ENCODE data around the gene IL17F.

The IL17F gene

GRCh38 chr6:52284131-52284459, 39.8 kb upstream of the IL17F start:
- TF ChIP-seq CTCF (conservative IDR thresholded peaks at IDR 0.05) = no peak
- peak overlapping the region; percentile 72 for H3K27ac ChIP-seq

GRCh38 chr6:52283111-52283510, 38.8 kb upstream of the IL17F start:
- no peak for TF ChIP-seq CTCF (conservative IDR thresholded peaks at IDR 0.05)
- peak overlapping the region; percentile 72 for H3K27ac ChIP-seq

- TF ChIP-seq CTCF (conservative IDR thresholded peaks at IDR 0.05) = no peak
- no peak overlapping the region for H3K27ac ChIP-seq
Observed at GRCh38 chr6:52276130-52276529, 31.8 kb upstream of the IL17F start.

GRCh38 chr6:52271852-52272460, 27.7 kb upstream of the IL17F start:
- no peak for TF ChIP-seq CTCF (conservative IDR thresholded peaks at IDR 0.05)
- no peak overlapping the region for H3K27ac ChIP-seq

DNA sequence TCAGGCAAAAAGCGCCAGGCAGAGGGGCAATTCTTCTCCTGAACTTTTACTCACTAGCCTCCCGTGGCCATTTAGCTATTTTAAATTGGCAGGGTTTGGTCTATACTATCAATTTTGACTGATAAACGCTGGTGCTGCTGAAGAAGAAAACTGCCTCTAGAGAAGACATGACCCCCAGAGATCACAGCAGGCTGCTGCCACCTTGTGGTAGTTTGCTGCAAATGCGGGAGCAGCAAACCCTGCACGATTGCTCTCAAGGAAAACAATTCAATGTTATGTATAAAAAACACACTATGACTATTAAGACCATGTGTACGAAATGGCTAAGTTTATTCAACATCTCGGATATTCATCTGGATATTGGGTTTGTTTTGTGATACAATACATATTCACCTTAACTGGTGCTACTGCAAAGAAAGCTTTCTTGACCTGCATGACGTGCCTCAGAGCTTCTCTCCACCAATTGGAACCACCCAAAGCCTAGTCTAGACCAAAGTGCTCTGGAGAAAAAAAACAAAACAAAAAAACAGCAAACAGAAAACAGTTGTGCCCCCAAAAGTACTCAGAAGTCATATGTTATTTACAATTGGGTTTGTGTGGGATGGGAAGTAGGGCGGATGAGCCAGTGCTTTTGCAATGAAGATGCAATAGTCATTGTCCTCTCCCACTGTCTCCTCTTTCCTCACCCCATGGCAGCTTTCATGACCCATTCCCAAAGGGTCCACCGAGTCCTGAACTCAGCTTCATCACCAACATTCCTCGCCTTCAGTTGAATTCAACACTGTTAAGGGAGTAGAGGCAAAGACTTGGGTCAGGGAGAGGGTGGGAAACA, 19.6 kb upstream of the IL17F start:
- no peak overlapping the region for H3K27ac ChIP-seq
- peak; percentile 87 for TF ChIP-seq CTCF (conservative IDR thresholded peaks at IDR 0.05)

DNA sequence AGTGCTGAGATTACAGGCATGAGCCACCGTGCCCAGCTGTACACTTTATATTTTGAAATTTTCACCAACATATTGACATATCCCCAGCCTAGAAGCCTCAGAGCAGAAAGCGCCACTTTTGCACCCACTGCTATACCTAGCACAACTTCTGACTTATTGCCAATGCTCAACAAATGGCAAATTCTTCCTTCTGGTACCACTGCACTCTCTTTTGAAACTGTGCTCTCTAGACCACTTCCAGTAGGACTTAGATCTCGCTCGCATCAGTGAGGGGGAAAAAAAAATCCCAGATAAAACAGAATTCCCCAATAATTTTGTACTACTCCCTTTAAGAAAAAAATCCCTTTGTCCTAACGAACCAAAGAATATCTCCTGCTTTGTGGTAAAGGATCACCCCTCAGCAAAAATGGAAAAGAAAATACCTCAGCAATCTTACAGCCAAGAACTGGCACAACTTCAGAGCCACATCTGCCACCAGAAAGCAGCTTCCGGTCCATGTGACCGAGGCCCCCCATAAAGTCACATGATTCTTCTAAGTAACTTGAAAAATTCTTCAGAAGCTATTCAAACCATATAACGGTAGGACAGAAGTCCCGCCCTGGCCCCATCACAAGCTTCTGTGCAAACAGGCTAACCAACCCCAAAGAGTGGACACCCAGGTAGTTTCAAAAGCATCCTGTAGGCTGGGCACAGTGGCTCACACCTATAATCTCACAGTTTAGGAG, 18.5 kb upstream of the IL17F start:
- TF ChIP-seq CTCF (conservative IDR thresholded peaks at IDR 0.05) = no peak
- H3K27ac ChIP-seq = no peak overlapping the region

GRCh38 chr6:52261229-52261628, 16.9 kb upstream of the IL17F start:
- H3K27ac ChIP-seq = no peak overlapping the region
- no peak for TF ChIP-seq CTCF (conservative IDR thresholded peaks at IDR 0.05)

Data from VCaP (cell line).